CD4-positive, alpha-beta T cell treated with Interleukin-17A for 1 hour (primary cell): ENCODE measurements around the gene FAM193B.
A peak's percentile ranks its signal among the peaks of the same experiment; 100 is the strongest.

Source experiments
- DNase-seq: peaks from one replicate; pipeline ENCODE4 v3.0.0-alpha.2; 2020

The FAM193B gene

GRCh38 chr5:177512736-177513380 lies 41.5 kb downstream of the FAM193B start:
- DNase-seq: no peak

GRCh38 chr5:177511796-177512675 lies 42.3 kb downstream of the FAM193B start:
- no peak for DNase-seq

GRCh38 chr5:177511181-177511580 lies 43.2 kb downstream of the FAM193B start:
- DNase-seq: no peak

- DNase-seq: peak; percentile 17
Measured at GRCh38 chr5:177510567-177511053, 43.8 kb downstream of the FAM193B start.

GRCh38 chr5:177509991-177510566 lies 44.3 kb downstream of the FAM193B start:
- DNase-seq: no peak

GRCh38 chr5:177509381-177509951 lies 44.9 kb downstream of the FAM193B start, which contains the start of gene DOK3:
Gene DOK3 (minus strand): TSS chr5:177509826. CDS start chr5:177509540, 286 bp downstream.
- DNase-seq: no peak

GRCh38 chr5:177508837-177509236 lies 45.5 kb downstream of the FAM193B start:
- no peak for DNase-seq

GRCh38 chr5:177508221-177508611 lies 46.1 kb downstream of the FAM193B start:
- DNase-seq: no peak

- no peak for DNase-seq
Measured at GRCh38 chr5:177507596-177508220, 46.7 kb downstream of the FAM193B start.

GRCh38 chr5:177507165-177507564 lies 47.2 kb downstream of the FAM193B start:
- no peak for DNase-seq

- no peak for DNase-seq
Measured at GRCh38 chr5:177505075-177505474, 49.3 kb downstream of the FAM193B start.

GRCh38 chr5:177504086-177505056 lies 50.0 kb downstream of the FAM193B start:
- no peak for DNase-seq

GRCh38 chr5:177503351-177504085 lies 50.8 kb downstream of the FAM193B start:
- no peak for DNase-seq

- DNase-seq: no peak
Measured at GRCh38 chr5:177502886-177503285, 51.5 kb downstream of the FAM193B start.

- no peak for DNase-seq
Measured at GRCh38 chr5:177501874-177502678, 52.3 kb downstream of the FAM193B start.

GRCh38 chr5:177500685-177501522 lies 53.5 kb downstream of the FAM193B start:
- peak; percentile 83 for DNase-seq

GRCh38 chr5:177499842-177500241 lies 54.5 kb downstream of the FAM193B start:
- DNase-seq: no peak

GRCh38 chr5:177498013-177498787 lies 56.2 kb downstream of the FAM193B start:
- DNase-seq: no peak
